ENCODE measurements around the gene FLRT1. TPM values are rescaled to one million over a fixed set of nuclear protein-coding genes. Genes with fewer than 3 reads are reported as not detected.

The FLRT1 gene
- total and polyA plus RNA-seq, 2 donors (not counting 1 experiment from before 2014, with no cell fraction given), result 0.02 to 0.17 TPM

DNA sequence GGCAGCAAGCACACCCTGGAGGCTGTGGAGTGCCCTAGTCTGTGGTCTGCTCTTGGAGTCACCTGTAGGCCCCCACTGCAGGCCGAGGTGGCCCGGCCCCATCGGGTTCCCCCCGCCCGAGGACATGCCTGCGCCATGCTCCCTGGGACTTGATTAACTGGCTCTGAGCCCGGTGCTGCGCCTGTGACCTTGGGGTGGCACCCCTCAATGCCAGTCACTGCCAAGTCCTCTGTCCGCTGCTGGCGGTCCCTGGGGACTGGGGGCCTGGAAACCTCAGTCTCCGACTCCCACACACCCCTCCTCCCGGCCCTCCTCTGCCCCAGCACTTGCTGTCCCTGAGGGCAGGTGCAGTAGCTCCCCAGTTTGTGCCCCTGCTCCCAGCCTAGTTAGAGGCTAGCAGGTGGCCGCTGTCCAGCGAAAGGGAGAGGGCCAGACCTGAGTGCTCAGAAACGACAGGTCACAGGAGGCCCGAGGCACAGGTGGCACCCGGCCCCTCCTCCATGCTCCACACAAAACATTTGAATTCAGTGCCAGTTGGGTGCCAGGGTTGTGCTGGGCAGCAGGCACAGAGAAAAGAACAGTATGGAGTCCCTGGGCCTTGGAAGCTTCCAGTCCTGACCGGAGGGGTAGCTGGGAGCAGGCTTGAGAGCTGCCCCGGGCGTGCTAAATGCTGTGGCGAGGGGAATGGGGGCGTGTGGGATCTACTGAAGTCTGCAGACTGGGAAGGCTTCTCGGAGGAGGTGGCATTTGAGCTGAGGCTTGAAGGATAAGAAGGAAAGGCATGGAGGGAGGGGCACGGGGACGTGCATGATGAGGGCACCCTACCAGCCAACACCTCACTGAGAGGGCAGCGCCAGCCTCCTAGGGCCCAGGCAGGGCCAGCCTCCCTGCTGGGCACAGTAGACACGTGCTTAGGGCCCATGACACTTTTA lies 16.4 kb upstream of the FLRT1 start:
- Histone ChIP-seq H3K4me1 (ENCODE audit: control insufficient read depth, extremely low read depth, insufficient read depth, low read length) (no peaks in the 10 kb centered on the region), H3K36me3 (ENCODE audit: control insufficient read depth, insufficient read depth, low read length) (no peaks in the 10 kb centered on the region), H3K4me3 (replicated peaks in 1 of 4; ENCODE audit: control extremely low read depth in 1 of 4, insufficient read depth in 1 of 4, low read depth in 3 of 4, low read length in 4 of 4) (no peak overlapping the region), H3K79me2 (ENCODE audit: control insufficient read depth, insufficient read depth, low read length) (no peaks in the 10 kb centered on the region), H3K4me2 (ENCODE audit: extremely low read depth, insufficient read depth, low read length) (no peak overlapping the region), H4K20me1 (ENCODE audit: control insufficient read depth, extremely low read depth, insufficient read depth, low read length) (peaks cover 3% of the 10 kb centered on the region), H3K9ac (ENCODE audit: insufficient read depth, low read length) (no peak overlapping the region), H2AFZ (ENCODE audit: low read length) (no peak overlapping the region), H3K27me3 (ENCODE audit: control insufficient read depth, insufficient read depth, low read length) (no peaks in the 10 kb centered on the region), H3K9me3 (ENCODE audit: control insufficient read depth, insufficient read depth, low read depth, low read length) (no peaks in the 10 kb centered on the region), H3K27ac (ENCODE audit: insufficient read depth, low read length) (no peak overlapping the region)
- DNase-seq (ENCODE audit: low read depth in 2 of 2), result no peak
- TF ChIP-seq EZH2 (IDR thresholded peaks at IDR 0.05; ENCODE audit: low read length, missing control alignments), result no peak
- TF ChIP-seq, protein P1, sequence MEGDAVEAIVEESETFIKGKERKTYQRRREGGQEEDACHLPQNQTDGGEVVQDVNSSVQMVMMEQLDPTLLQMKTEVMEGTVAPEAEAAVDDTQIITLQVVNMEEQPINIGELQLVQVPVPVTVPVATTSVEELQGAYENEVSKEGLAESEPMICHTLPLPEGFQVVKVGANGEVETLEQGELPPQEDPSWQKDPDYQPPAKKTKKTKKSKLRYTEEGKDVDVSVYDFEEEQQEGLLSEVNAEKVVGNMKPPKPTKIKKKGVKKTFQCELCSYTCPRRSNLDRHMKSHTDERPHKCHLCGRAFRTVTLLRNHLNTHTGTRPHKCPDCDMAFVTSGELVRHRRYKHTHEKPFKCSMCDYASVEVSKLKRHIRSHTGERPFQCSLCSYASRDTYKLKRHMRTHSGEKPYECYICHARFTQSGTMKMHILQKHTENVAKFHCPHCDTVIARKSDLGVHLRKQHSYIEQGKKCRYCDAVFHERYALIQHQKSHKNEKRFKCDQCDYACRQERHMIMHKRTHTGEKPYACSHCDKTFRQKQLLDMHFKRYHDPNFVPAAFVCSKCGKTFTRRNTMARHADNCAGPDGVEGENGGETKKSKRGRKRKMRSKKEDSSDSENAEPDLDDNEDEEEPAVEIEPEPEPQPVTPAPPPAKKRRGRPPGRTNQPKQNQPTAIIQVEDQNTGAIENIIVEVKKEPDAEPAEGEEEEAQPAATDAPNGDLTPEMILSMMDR (conservative IDR thresholded peaks at IDR 0.05 in 1 of 2, IDR thresholded peaks at IDR 0.05 in 1 of 2; ENCODE audit: low read depth in 1 of 2, low read length in 2 of 2), result no peak

DNA sequence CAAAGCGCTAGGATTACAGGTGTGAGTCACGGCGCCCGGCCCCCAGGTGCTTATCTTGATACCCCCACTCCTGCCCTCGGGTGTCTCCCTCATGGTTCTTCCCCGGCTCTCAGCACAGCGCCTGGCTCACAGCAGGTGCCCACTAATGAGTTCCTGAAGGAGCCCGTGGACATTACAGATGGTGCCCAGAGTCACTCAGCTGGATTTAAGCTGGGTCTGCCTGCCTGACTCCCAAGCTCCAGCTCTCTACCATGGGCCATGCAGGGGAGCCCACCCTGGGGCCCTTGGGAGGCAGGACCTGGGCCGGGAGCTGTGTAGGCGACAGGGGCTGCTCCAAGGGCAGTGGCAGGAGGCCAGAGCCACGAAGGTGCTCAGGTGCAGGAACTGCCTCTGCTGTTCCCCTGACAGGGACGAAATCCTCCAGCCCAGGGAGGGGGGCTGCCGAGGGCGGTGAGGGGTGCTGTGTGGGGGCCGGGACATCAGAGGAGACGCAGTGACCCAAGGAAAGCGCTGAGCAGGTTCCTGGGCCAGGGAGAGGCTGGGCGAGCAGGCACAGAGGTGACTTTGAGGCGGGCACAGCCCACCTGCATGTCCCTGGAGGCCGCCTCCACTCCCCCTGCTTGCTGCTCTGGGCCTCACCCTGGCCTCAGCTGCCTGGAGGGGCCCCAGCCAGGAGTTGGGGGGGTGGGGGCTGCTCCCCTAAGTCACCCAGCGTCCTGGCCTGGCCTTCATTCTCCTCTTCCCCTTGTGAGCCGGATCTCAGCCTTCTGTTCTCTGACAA lies 14.6 kb upstream of the FLRT1 start:
- Histone ChIP-seq H2AFZ (ENCODE audit: low read length) (no peak overlapping the region), H3K9me3 (ENCODE audit: control insufficient read depth, insufficient read depth, low read depth, low read length) (no peaks in the 10 kb centered on the region), H3K4me2 (ENCODE audit: extremely low read depth, insufficient read depth, low read length) (no peak overlapping the region), H3K4me3 (replicated peaks in 1 of 4; ENCODE audit: control extremely low read depth in 1 of 4, insufficient read depth in 1 of 4, low read depth in 3 of 4, low read length in 4 of 4) (no peak overlapping the region), H4K20me1 (ENCODE audit: control insufficient read depth, extremely low read depth, insufficient read depth, low read length) (peaks cover 3% of the 10 kb centered on the region), H3K79me2 (ENCODE audit: control insufficient read depth, insufficient read depth, low read length) (no peaks in the 10 kb centered on the region), H3K36me3 (ENCODE audit: control insufficient read depth, insufficient read depth, low read length) (no peaks in the 10 kb centered on the region), H3K27ac (ENCODE audit: insufficient read depth, low read length) (no peak overlapping the region), H3K27me3 (ENCODE audit: control insufficient read depth, insufficient read depth, low read length) (no peaks in the 10 kb centered on the region), H3K9ac (ENCODE audit: insufficient read depth, low read length) (no peak overlapping the region), H3K4me1 (ENCODE audit: control insufficient read depth, extremely low read depth, insufficient read depth, low read length) (no peaks in the 10 kb centered on the region)
- no peak for TF ChIP-seq EZH2 (IDR thresholded peaks at IDR 0.05; ENCODE audit: low read length, missing control alignments)
- DNase-seq (ENCODE audit: low read depth in 2 of 2), result no peak

DNA sequence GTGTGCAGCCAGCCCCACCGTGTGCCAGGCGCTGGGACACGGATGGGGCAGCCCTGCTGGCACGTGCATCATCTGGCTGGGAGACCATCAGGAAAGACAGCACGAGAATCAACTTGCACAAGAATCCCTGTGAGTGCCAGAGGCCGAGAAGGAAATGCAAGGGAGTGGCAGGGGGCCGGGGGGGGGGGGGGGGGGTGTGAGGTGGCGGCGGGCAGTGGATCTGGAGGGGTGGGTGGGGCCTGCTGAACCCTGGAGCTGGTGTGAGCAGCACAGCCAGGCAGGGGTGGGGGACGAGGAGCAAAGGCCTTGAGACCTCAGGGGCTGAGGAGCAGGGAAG lies 14.0 kb upstream of the FLRT1 start:
- DNase-seq (ENCODE audit: low read depth in 2 of 2), result no peak
- TF ChIP-seq EZH2 (IDR thresholded peaks at IDR 0.05; ENCODE audit: low read length, missing control alignments), result no peak
- TF ChIP-seq, protein P1 (conservative IDR thresholded peaks at IDR 0.05 in 1 of 2, IDR thresholded peaks at IDR 0.05 in 1 of 2; ENCODE audit: low read depth in 1 of 2, low read length in 2 of 2), result no peak
- Histone ChIP-seq H3K27ac (ENCODE audit: insufficient read depth, low read length) (no peak overlapping the region), H4K20me1 (ENCODE audit: control insufficient read depth, extremely low read depth, insufficient read depth, low read length) (peaks cover 3% of the 10 kb centered on the region), H3K4me1 (ENCODE audit: control insufficient read depth, extremely low read depth, insufficient read depth, low read length) (no peaks in the 10 kb centered on the region), H3K36me3 (ENCODE audit: control insufficient read depth, insufficient read depth, low read length) (no peaks in the 10 kb centered on the region), H3K79me2 (ENCODE audit: control insufficient read depth, insufficient read depth, low read length) (no peaks in the 10 kb centered on the region), H3K9ac (ENCODE audit: insufficient read depth, low read length) (no peak overlapping the region), H3K4me3 (replicated peaks in 1 of 4; ENCODE audit: control extremely low read depth in 1 of 4, insufficient read depth in 1 of 4, low read depth in 3 of 4, low read length in 4 of 4) (no peak overlapping the region), H3K9me3 (ENCODE audit: control insufficient read depth, insufficient read depth, low read depth, low read length) (no peaks in the 10 kb centered on the region), H3K27me3 (ENCODE audit: control insufficient read depth, insufficient read depth, low read length) (no peaks in the 10 kb centered on the region), H2AFZ (ENCODE audit: low read length) (no peak overlapping the region), H3K4me2 (ENCODE audit: extremely low read depth, insufficient read depth, low read length) (no peak overlapping the region)

All from fibroblast of lung (primary cell).